HepG2 (cell line): Measurements from ENCODE around the gene ATOSB. TPM values are rescaled to one million over a fixed set of nuclear protein-coding genes. Genes with fewer than 3 reads are reported as not detected.

ENCODE experiments used
- BHLHE40 ChIP-seq: IDR thresholded peaks from 2 replicates; pipeline ENCODE4 v1.6.1; 2011; ENCODE audit warnings: low read length, improper control_type of control experiment
- MLXIP ChIP-seq: sonication (generic); formaldehyde crosslinking; IDR thresholded peaks from 2 replicates; pipeline ENCODE4 v1.9.0; 2021; ENCODE audit warnings: missing genetic modification reagents, borderline replicate concordance
- SRSF1 ChIP-seq: fragments of 200-400 bp; formaldehyde crosslinking; optimal IDR thresholded peaks from 2 replicates; pipeline ENCODE3; 2017; ENCODE audit warnings: mild to moderate bottlenecking, low read depth, low read length, moderate library complexity
- SRY ChIP-seq: sonication (generic); formaldehyde crosslinking; IDR thresholded peaks from 2 replicates; pipeline ENCODE4 v1.8.0; 2022; ENCODE audit warnings: mild to moderate bottlenecking, missing genetic modification reagents
- TIGD3 ChIP-seq: sonication (generic); formaldehyde crosslinking; IDR thresholded peaks from 2 replicates; pipeline ENCODE4 v1.5.1; 2020; ENCODE audit warnings: mild to moderate bottlenecking, missing genetic modification reagents, borderline replicate concordance
- ZBTB34 ChIP-seq: sonication (generic); formaldehyde crosslinking; IDR thresholded peaks from 2 replicates; pipeline ENCODE4 v1.8.0; 2022; ENCODE audit warnings: mild to moderate bottlenecking, missing genetic modification reagents
- ZNF337 ChIP-seq: sonication (generic); formaldehyde crosslinking; IDR thresholded peaks from 2 replicates; pipeline ENCODE4 v1.5.1; 2020; ENCODE audit warnings: missing genetic modification reagents, low read depth, mild to moderate bottlenecking, borderline replicate concordance
- ZNF547 ChIP-seq: sonication (generic); formaldehyde crosslinking; IDR thresholded peaks from 2 replicates; pipeline ENCODE4 v1.5.1; 2020; ENCODE audit warnings: mild to moderate bottlenecking, missing genetic modification reagents
- ZNF549 ChIP-seq: sonication (generic); formaldehyde crosslinking; IDR thresholded peaks from 2 replicates; pipeline ENCODE4 v1.5.0; 2020; ENCODE audit warnings: missing genetic modification reagents
- ZNF574 ChIP-seq: sonication (generic); formaldehyde crosslinking; IDR thresholded peaks from 2 replicates; pipeline ENCODE4 v1.4.0; 2020; ENCODE audit warnings: missing genetic modification reagents
- ZNF607 ChIP-seq: sonication (generic); formaldehyde crosslinking; IDR thresholded peaks from 2 replicates; pipeline ENCODE4 v1.5.1; 2020; ENCODE audit warnings: missing genetic modification reagents, mild to moderate bottlenecking, borderline replicate concordance
- ZSCAN21 ChIP-seq: sonication (generic); formaldehyde crosslinking; IDR thresholded peaks from 2 replicates; pipeline ENCODE4 v1.8.0; 2022; ENCODE audit warnings: mild to moderate bottlenecking, missing genetic modification reagents, moderate library complexity, borderline replicate concordance
- polyA plus RNA-seq, 8 experiments: library from polyadenylated mRNA; depleted of rRNA in 3 of 8; stranded (reverse) in 7 of 8; unstranded in 1 of 8; fragments of >200 nt; fragmentation: Illumina TruSeq in 4 of 8; extraction: Trizol in 4 of 8; gene quantifications; 2 replicates each; pipeline versions ENCODE4 v1.2.1 to v1.2.3, GENCODE V29; 2011 to 2016; ENCODE audit warnings: low read depth in 4 of 8, missing spikeins in 1 of 8, mixed read lengths in 1 of 8; ENCODE audit not compliant: insufficient read depth in 1 of 8
- total RNA-seq, 5 experiments: library from RNA; depleted of rRNA; stranded (reverse); fragments of >200 nt; fragmentation: Illumina TruSeq; extraction: Trizol; gene quantifications; 2 replicates each; pipeline ENCODE4 v1.2.3, GENCODE V29; 2016; ENCODE audit warnings: low read depth in 1 of 5
- TF ChIP-seq, protein P1 (sequence below): sonication (generic); formaldehyde crosslinking; IDR thresholded peaks from 2 replicates; pipeline ENCODE4 v1.8.0; 2022; ENCODE audit warnings: missing genetic modification reagents, mild to moderate bottlenecking, inconsistent platforms, borderline replicate concordance
- TF ChIP-seq, protein P2 (sequence below): IDR thresholded peaks from 2 replicates; pipeline ENCODE4 v1.4.0; 2020; ENCODE audit warnings: mild to moderate bottlenecking, missing genetic modification reagents

ATOSB gene
- total and polyA plus RNA-seq, 2 of the 13 experiments (the other 11 are each of a cell fraction or from before 2014, with no cell fraction given), result 1.9 to 6.4 TPM

DNA sequence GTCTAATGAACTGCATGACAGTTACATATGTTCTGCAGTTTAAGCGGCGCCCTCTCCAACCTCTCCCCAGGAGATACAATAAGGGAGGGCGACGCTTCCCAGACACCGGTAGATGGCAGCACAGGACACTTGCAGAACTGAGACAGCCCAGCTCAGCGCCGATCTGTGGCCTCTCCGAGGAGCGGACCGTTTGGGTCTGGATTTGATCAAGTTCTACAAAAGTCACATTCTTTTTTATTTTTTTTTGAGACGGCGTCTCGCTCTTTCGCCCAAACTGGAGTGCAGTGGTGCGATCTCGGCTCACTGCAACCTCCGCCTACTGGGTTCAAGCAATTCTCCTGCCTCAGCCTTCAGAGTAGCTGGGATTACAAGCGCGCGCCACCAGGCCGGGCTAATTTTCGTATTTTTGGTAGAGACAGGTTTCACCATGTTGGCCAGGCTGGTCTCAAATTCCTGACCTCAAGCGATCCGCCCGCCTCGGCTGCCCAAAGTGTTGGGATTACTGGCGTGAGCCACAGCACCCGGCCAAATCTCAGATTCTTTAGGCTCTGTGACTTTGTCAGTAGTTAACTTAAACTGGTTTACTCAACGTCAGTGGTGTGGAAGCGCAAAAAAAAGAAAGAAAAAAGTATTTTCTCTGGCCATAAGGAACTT lies 1.4 kb upstream of the ATOSB start (continued):
- TF ChIP-seq TIGD3 (CRISPR knock-in tag) (no peak), MLXIP (CRISPR knock-in tag) (no peak), ZNF574 (CRISPR knock-in tag) (peak; percentile 61), ZNF337 (CRISPR knock-in tag) (no peak), SRSF1 (no peak), ZNF607 (CRISPR knock-in tag) (no peak), SRY (0 out of 2 replicates have a peak, but pooled peaks have one; percentile 2), ZNF549 (CRISPR knock-in tag) (no peak), ZNF547 (CRISPR knock-in tag) (no peak), ZSCAN21 (CRISPR knock-in tag) (no peak), ZBTB34 (CRISPR knock-in tag) (peak; percentile 65; the same call in 1 of the 2 replicates), BHLHE40 (0 out of 2 replicates have a peak, but pooled peaks have one; percentile 22)
- TF ChIP-seq, protein P1, sequence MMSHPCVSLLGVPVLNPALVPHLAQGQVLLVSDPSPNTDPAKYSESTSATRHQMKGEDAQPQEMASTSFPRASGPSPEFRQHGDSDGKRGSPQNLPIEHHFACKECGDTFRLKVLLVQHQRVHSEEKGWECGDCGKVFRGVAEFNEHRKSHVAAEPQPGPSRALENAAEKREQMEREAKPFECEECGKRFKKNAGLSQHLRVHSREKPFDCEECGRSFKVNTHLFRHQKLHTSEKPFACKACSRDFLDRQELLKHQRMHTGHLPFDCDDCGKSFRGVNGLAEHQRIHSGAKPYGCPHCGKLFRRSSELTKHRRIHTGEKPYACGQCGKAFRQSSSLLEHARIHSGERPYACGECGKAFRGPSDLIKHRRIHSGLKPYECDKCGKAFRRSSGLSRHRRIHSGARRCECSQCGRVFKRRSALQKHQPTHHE (CRISPR knock-in tag), result no peak; the same call in 1 of the 2 replicates
- TF ChIP-seq, protein P2, sequence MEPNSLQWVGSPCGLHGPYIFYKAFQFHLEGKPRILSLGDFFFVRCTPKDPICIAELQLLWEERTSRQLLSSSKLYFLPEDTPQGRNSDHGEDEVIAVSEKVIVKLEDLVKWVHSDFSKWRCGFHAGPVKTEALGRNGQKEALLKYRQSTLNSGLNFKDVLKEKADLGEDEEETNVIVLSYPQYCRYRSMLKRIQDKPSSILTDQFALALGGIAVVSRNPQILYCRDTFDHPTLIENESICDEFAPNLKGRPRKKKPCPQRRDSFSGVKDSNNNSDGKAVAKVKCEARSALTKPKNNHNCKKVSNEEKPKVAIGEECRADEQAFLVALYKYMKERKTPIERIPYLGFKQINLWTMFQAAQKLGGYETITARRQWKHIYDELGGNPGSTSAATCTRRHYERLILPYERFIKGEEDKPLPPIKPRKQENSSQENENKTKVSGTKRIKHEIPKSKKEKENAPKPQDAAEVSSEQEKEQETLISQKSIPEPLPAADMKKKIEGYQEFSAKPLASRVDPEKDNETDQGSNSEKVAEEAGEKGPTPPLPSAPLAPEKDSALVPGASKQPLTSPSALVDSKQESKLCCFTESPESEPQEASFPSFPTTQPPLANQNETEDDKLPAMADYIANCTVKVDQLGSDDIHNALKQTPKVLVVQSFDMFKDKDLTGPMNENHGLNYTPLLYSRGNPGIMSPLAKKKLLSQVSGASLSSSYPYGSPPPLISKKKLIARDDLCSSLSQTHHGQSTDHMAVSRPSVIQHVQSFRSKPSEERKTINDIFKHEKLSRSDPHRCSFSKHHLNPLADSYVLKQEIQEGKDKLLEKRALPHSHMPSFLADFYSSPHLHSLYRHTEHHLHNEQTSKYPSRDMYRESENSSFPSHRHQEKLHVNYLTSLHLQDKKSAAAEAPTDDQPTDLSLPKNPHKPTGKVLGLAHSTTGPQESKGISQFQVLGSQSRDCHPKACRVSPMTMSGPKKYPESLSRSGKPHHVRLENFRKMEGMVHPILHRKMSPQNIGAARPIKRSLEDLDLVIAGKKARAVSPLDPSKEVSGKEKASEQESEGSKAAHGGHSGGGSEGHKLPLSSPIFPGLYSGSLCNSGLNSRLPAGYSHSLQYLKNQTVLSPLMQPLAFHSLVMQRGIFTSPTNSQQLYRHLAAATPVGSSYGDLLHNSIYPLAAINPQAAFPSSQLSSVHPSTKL, result peak; percentile 14; the same call in 1 of the 2 replicates
